RWPE1 (cell line): ENCODE measurements around the gene LIPH.

ENCODE experiments used
- CTCF ChIA-PET: fragments of 350-600 bp; sonication (Branson Sonifier 250); formaldehyde crosslinking; extraction: SDS; loops from one replicate; lab custom pipeline; 2021; lab: Yijun Ruan, JAX
- POLR2A ChIA-PET: fragments of 400-600 bp; formaldehyde crosslinking; extraction: SDS; loops from one replicate; lab custom pipeline; 2020; ENCODE audit warnings: antibody characterized with exemption; ENCODE audit not compliant: low non-redundant PET; lab: Yijun Ruan, JAX
- DNase-seq: peaks from one replicate; pipeline ENCODE4 v3.0.0; 2012; ENCODE audit warnings: low spot score
- H3K27ac ChIP-seq: fragments of 450-650 bp; 2 replicates; pipeline ENCODE4 v1.5.1; 2017
- CTCF ChIP-seq: fragments of 450-650 bp; conservative IDR thresholded peaks from 2 replicates; pipeline ENCODE4 v1.5.1; 2017; ENCODE audit warnings: low read depth, mild to moderate bottlenecking

LIPH gene

GRCh38 chr3:185534511-185534910, 17.9 kb downstream of the LIPH start:
- CTCF ChIA-PET = interaction anchor here (0.7 kb wide), 1 partner anchor 10 kb away, joined by 3 read pairs; no protein-coding TSS in a partner anchor
- POLR2A ChIA-PET = no interaction called here
- no peak for TF ChIP-seq CTCF
- no peak for DNase-seq
- no peak overlapping the region for H3K27ac ChIP-seq

- POLR2A ChIA-PET = no interaction called here
- no peak for DNase-seq
- CTCF ChIA-PET = interaction anchor here (0.6 kb wide), 2 partner anchors 54 to 600 kb away, joined by 5 to 6 read pairs; no protein-coding TSS in a partner anchor
- TF ChIP-seq CTCF = no peak
- no peak overlapping the region for H3K27ac ChIP-seq
Measured at GRCh38 chr3:185532901-185533300, 19.5 kb downstream of the LIPH start.

GRCh38 chr3:185530856-185531255, 21.5 kb downstream of the LIPH start:
- TF ChIP-seq CTCF = no peak
- ChIA-PET CTCF (no interaction called here), POLR2A (no interaction called here)
- H3K27ac ChIP-seq = no peak overlapping the region
- DNase-seq = no peak

GRCh38 chr3:185528532-185528931, 23.9 kb downstream of the LIPH start:
- DNase-seq = no peak
- no peak overlapping the region for H3K27ac ChIP-seq
- no peak for TF ChIP-seq CTCF
- ChIA-PET CTCF (interaction anchor here (0.6 kb wide), 1 partner anchor 30 kb away, joined by 3 read pairs; the partner anchor contains the start of gene TMEM41A), POLR2A (no interaction called here)

GRCh38 chr3:185527364-185527763, 25.0 kb downstream of the LIPH start:
- TF ChIP-seq CTCF = no peak
- POLR2A ChIA-PET = no interaction called here
- CTCF ChIA-PET = interaction anchor here (0.6 kb wide), 1 partner anchor 232 kb away, joined by 3 read pairs; no protein-coding TSS in a partner anchor
- no peak overlapping the region for H3K27ac ChIP-seq
- DNase-seq = no peak

- no peak for DNase-seq
- CTCF ChIA-PET = interaction anchor here (0.6 kb wide), 1 partner anchor 231 kb away, joined by 3 read pairs; no protein-coding TSS in a partner anchor
- POLR2A ChIA-PET = no interaction called here
- TF ChIP-seq CTCF = no peak
- H3K27ac ChIP-seq = no peak overlapping the region
Measured at GRCh38 chr3:185526349-185526951, 25.9 kb downstream of the LIPH start.
